ENCODE measurements around the gene HDAC8. TPM values are rescaled to one million over a fixed set of nuclear protein-coding genes. Genes with fewer than 3 reads are reported as not detected.
A peak's percentile ranks its signal among the peaks of the same experiment; 100 is the strongest.

Gene HDAC8
- total RNA-seq, 1 donor from 2014 or later, result 28.4 TPM

DNA sequence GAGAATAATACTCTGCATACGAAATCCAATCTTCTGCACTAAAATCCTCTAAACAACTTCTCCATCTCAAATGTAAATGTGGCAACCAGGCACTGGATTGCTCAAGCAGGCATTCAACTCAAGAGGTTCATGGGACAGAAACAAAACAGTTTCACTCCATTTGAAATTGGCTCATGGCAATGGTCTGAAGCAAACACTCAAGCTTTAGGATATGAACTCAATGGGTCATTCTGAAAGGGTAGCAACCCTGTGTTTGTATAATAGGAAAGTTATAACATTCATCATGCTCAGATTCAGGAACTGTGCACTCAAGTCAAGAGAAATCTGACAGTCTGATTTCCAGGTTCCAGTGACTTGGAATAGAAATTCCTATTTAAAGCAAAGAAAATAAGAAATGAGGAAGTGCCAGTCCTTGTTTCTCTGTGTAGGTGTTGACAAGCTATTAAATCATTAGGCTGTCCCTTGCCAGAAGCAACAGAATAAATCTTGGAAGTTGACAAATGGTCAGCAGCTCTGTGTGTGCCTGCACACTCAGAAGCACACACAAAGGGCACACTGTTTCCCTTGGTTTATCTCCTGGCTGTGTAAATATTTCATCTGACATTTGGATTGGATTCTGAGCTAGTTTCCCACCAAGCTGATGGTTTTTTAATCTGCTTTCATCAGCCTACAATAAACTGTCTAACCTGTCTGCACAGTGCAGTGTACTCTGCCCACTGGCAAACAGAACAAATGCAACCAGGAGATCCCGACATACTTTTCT is 191.0 kb downstream of the HDAC8 start:
- DNase-seq (ENCODE audit: low read depth, low spot score), result peak; percentile 11

DNA sequence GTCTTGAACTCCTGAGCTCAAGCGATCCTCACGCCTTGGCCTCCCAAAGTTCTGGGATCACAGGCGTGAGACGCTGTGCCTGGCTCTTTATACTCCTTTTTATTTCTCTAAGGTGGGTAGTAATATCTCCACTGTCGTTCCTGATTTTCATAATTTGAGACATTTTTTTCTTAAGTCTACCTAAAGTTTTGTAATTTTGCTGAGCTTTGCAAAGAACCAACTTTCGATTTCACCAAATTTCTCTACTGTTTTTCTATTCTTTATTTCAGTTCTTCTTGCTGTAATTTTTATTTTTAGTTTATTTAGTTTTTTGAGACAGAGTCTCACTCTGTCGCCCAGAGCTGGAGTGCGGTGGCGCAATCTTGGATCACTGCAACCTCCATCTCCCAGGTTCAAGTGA is 196.5 kb downstream of the HDAC8 start:
- DNase-seq (ENCODE audit: low read depth, low spot score), result no peak

DNA sequence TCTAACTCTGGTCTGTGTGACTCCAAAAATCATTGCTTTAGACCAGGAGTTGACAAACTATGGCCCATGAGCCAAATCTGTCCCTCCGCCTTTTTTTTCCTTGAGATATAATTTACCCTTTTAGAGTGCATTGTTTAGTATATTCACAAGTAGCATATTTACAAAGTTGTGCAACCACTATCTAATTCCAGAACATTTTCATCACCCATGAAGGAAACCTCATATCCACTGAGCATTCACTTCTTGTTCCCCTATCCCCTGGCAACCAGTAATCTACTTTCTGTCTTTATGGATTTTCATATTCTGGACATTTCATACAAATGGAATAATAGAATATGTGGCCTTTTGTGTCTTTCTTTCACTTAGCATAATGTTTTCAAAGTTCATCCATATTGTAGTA is 199.5 kb downstream of the HDAC8 start:
- DNase-seq (ENCODE audit: low read depth, low spot score), result no peak

DNA sequence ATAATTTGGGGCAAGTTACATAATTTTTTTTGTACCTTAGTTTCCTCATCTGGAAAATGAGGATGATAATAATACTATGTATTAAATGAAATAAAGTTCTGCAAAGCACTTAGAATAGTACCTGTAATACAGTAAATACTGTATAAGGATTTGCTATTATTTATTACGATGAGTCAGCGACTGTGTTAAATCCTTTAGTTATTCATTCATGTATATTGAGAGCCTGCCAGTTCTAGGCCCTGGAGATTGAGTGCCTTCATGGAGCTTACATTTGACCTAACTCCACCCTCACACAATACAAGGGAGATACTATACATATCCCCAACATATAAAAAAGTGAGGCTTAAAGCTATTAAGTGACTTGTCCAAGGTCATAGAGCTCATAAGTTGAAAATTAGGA is 199.9 kb downstream of the HDAC8 start:
- DNase-seq (ENCODE audit: low read depth, low spot score), result no peak

DNA sequence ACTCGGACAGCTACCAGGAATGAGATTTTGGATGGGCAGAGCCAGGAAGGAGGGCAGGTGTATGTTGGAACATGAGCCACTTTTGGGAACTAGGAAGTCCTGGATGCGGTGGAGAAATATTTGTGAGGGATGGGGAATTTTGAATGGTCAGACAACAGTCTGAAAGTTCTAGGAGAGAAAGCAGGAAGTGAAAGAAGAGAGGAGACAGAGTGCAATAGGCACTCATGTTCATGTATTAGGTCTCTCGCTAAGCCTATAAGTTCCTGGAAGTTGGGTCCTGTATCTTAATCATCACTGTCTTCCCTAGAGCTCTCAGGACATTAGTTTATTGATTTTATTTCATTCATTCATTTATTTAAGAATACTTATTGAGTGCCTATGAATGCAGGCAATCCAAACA is 201.2 kb downstream of the HDAC8 start:
- no peak for DNase-seq (ENCODE audit: low read depth, low spot score)

DNA sequence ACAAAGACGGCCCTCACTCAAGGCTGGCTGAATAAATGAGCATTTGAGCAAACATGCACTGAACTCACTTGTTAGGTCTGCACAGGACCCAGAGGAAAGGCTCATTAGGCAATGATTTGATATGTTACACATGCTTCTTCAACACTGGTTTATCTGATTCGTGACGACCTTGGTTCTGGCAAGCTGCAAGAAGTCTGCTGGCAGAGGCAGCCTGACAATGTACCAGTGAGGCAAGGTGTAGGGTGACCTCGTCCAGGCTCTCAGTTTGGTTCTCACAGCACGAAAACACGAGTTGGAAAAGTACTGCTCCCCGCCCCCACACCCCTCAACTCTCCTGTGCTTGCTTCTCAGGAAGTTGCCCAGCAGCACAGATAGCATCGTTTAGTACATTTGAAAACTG is 203.8 kb downstream of the HDAC8 start:
- DNase-seq (ENCODE audit: low read depth, low spot score), result no peak

DNA sequence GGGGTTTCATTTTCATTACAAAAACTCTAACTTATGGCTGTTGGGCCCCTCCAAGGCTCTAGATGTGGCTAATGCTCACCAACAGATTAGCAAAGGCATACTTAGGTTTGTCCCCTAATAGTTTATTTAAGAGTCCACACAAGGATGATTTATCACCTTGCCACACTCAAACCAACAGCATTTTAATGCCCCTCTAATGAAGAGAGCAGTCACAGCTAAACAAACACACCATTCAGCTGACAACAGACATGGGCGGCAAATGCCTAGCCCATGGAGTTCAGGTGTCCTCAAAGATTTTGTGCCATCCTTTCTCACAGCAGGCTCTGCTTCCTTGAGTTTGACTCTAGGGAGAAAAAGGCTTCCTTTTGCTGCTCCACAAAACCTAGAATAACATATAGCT is 205.1 kb downstream of the HDAC8 start:
- DNase-seq (ENCODE audit: low read depth, low spot score), result no peak

DNA sequence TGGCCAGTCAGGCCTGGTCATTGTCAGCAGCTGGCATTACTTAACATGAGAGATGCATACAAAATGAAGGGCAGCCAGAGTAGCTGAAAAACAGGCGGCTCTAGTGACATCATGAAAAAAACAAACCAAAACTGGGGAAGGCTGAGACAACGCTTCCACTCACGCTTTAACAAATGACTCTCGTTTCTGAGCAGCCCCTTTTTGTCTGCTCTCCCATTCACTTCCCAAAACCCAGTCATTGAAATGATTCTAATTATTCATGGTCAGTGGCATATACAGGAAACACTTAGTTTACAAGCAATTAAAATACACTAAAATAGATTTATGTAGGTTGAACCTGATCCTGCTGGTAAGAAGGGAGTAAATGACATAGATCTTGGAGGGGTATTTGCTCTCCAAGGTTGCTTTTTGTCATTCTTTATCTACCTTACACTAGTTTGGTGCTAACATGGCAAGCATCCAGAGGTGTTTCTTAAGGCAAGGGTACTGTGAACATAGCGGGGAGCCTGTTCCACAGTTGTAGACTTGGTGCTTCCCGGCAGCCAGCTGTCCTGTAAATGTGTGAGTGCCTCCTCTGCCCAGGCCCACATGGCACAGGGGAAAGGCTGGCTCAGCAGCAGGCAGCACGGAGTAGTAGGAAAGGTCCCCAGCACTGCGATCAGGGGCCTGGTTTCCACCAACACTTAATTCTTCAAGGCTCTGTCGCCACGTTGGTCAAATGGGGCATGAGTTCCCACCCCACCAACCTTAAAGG is 205.8 kb downstream of the HDAC8 start:
- DNase-seq (ENCODE audit: low read depth, low spot score), result no peak

DNA sequence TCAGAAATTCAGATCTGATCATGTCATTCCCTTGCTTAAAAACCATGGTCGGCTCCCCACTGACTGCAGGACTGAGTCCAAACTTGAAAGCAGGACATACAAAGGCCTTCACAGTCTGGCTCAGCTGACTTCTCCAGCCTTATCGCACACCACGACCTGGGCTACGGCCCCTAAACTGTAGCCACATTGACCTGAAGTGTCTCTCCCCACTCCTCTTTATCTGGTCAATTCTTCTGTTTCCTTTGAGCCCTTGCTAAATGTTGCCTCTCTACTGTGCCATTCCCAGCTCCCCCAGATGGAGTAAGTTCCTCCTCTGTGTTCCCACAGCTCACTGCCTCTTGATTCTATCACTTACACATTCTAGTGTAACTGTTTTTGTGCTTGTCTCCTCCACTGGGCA is 206.5 kb downstream of the HDAC8 start:
- DNase-seq (ENCODE audit: low read depth, low spot score), result no peak

DNA sequence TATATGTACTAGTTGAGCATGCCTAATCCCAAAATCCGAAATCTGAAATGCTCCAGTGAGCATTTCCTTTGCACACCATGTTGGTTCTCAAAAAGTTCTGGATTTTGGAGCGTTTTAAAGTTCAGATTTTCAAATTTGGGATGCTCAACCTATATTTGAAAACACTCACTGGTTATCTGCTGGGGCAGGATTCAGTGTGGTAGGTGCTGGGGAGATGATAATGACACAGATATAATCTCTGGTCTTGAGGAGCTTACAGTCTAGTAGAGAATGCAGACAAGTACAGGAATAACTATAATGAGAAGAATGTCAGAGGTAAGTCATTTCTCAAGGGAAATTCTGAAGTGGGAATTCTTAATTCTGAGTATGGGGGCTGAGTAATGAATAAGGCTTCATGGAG is 207.5 kb downstream of the HDAC8 start:
- DNase-seq (ENCODE audit: low read depth, low spot score), result no peak

DNA sequence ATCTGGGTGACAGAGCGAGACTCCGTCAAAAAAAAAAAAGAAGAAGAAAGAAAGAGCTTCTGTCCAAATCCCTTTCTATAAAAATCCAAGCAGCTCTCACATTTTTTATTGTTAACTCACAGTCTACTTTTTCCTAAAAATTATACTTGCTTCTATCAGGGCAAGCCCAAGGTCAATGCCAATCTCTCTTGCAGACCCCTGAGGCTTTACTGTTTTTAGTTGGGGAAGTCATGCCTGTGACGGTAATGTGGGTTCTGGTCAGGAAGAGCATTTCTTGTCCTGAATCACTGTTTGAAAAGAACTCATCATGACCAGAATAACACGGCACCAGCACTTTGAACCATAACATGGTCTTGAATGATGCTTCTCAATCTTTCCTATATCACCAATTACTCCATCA is 212.3 kb downstream of the HDAC8 start:
- no peak for DNase-seq (ENCODE audit: low read depth, low spot score)

DNA sequence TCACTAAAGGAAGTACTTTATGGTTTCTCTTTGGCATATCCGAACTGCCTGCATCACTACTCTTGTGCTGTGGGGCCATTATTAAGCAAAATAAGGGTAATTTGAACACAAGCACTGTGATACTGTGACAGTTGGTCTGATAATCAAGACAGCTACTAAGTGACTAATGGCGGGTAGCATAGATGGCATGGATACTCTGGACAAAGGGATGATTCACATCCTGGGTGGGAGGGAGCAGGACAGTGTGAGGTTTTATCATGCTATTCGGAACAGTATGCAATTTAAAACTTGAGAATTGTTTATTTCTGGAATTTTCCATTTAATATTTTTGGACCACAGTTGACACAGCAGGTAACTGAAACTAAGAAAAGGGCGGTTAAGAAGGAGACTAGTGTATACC is 214.3 kb downstream of the HDAC8 start:
- no peak for DNase-seq (ENCODE audit: low read depth, low spot score)

DNA sequence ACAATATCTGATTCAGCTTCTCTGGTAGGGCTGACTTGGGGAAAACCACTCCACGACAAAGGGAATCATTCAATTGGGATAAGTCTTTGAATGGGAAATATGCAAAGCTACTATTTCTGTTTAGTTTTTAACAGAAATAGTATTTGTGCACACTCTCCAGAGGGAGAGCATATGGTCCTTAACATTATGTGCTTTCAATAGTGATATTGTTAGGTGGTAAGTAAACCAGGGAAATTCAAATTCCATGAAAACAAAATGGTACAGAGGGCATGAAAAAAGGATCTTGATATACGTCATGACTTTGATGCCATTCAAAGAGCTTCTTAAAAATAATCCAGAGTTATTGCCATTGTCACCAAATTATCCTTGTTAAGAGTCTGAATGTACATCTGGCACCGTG is 219.9 kb downstream of the HDAC8 start:
- no peak for DNase-seq (ENCODE audit: low read depth, low spot score)

DNA sequence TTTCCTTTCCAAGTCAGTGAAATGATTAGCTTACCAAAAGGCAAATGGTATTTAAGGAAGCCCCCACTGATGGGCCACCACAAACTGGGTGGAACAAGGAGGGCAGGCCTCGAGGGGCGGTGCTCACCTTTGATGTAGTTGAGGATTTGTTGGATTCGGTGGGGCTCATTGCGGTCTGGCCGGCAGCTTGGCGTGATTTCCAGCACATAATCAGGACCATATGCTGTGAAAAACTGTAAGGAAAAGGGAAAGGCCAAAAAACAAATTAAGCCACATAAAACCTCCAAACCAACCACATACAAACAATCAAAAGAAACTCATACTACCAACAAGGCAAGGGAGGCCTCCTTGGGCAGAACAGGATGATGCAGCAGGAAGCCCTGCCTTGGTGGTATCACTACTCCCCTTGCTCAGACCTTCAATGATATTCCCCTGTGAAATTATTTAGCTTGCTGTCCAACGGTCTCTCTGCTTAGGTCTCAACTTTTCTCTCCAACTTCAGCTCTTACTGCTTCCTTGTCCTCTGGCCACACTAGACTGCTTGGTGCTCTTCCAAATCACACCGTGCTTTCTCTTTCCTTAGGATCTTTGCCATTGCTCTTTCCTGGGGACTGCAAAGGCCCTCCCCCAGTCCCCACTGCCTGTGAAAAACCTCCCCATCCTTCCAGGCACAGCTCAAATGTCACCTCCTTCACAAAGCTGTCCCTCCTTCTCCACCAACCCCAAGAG is 220.9 kb downstream of the HDAC8 start:
- no peak for DNase-seq (ENCODE audit: low read depth, low spot score)

DNA sequence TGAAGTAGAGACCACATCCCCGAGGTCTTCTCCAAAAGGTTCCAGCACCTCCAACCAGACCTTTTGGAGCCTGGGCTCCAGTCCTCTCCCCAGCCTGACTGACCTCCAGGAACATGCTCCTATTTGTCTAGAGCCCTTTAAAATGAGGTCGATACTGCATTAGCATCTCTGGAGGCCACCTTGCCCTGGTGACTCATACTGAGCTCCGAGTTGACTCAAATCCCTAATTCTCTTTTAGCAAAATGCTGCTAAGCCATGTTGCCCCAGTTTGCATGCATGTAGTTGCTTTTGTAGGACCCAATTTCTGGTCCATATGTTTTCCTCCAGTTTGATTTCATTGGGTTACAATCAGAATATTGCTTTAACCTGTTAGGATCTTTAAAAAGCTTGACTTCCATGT is 223.5 kb downstream of the HDAC8 start:
- no peak for DNase-seq (ENCODE audit: low read depth, low spot score)

DNA sequence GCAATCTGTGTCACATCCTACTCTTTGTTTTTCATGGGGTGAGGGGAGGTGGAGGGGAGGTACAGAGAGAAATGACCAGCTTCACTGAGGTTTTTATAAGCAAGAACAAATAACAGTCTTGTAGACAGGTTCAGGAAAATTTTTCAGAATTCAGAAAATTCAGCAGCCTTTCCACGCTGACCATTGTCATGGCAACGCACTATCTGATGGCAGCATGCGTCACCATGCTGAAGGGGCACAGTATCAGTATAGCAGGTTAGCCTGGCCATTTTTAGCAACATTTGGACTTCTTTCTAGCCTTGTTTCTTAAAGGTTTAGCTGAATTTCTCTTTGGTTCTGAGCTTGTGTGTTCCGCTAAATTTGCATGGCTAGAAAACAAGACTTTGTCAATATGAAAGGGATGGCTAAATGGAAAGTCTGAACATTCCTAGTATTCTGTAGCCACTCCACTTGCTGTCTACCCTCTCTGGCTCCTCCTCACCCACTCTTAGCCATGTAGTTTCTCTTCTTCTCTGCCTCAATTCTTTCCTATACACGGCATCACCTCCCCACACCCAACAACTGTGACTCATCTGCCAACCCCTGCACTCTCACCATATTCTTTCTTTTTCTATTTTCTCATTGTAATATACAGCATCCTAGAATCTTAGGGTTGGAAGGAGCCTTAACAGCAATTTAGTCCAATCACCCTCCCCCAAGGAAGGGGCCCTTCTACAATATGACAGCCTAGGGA is 224.2 kb downstream of the HDAC8 start:
- no peak for DNase-seq (ENCODE audit: low read depth, low spot score)

DNA sequence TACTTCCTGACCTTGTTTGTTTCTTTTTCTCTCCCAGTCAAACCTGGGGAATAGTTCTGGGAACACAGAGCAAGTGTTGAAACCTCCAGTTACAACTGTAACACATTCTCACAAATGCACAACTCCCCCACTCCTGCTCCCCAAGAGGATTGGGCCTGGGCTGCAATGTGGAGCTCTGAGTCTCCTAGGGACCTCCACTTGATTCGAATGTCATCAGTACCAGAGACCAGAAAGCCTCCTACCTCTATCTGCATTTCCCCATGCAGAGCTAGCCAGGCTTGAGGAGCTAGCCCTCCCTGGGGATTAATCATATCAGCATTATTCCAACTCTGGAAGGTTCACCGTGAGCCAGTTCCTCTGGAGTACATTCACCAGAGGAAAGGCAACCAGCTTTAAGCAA is 225.3 kb downstream of the HDAC8 start:
- no peak for DNase-seq (ENCODE audit: low read depth, low spot score)

DNA sequence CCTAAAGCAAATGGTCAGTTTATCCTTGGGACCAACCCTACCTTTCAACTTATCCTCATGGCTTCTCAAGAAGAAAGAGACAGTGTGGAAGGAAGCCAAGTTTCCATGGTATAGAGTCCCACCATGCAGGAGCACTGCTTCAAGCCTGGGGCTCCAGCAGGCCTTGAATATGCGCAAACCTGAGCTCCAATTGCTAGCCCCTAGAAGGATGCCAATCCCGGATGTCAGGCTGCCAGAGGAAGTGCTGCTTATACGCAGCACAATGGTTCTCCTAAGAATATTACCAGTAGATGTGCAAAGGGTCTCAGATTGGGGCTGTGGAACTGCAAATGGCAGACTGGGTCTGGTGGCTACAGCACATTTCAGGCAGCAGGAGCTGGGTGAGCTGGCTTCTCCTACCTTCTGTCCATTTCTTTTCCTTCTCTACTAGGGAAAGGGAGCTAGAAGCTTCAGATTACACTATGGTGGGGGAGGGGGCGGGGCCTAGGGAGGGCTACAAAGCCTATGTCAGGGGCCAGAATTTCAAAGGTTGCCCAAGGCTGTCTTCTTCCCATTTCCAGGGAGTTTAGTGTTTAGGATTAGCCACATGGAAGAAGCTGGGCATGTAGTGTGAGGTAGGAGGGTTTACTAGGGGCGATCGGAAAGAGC is 226.2 kb downstream of the HDAC8 start:
- DNase-seq (ENCODE audit: low read depth, low spot score), result no peak

DNA sequence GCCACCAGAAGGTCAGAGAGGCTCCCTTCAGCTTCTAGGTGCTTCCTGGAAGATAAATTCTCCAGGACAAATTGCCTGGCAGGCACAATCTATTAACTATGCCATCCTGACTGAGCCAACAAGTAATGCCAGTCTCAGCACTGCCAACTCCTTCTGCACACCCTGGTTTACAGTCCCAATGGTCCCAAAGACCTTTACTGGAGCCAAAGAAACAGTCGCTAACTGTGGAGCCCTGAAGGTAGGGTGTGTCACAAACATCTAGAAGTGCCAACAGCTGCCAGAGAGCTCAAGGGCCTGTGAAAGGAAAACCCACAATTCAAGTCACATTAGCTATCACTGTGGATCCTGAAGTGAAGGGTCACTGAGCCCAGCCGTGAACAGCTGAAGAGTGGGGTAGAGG is 232.0 kb downstream of the HDAC8 start:
- DNase-seq (ENCODE audit: low read depth, low spot score), result no peak

DNA sequence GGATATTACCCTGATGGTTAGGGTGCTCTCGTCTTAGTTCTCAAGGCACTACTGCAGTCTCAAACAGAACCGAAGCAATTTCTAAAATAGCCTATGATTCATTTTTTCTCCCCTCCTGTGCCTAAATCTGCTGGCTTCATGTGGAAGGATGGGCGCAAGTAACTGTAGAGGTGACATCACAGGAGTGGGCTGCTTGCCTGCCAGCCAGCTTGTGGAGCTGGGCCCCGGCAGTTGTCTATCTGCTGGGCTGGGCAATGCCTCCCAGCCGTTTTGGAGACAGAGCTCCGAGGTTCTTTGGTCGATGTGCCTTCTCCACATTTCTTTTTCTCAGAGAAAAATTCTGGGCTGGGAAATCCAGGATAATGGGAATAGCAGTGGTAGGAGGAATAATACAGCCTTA is 232.6 kb downstream of the HDAC8 start:
- no peak for DNase-seq (ENCODE audit: low read depth, low spot score)

DNA sequence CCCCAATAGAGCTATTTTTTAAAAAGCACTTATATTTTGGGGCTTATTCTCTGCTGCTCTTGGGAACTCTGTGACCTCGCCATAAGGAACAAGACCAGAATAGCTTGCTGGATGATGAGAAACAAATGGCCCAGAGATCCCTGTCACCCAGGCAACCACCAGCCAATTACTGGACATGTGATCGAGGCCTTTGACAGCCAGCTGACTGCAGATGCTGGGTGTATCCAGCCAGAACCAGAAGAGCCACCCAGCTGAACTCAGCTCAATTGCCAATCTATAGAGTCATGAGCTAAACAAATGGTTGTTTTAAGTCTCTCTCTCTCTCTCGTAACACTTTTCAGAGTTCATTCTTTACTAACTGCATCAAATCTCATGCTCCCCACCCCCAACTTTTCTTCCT is 242.5 kb downstream of the HDAC8 start:
- no peak for DNase-seq (ENCODE audit: low read depth, low spot score)

Measured in pulmonary artery endothelial cell (primary cell).